H1 (cell line): ENCODE measurements around the gene STARD13. TPM values are rescaled to one million over a fixed set of nuclear protein-coding genes. Genes with fewer than 3 reads are reported as not detected.

Source experiments
- CTCF ChIA-PET: fragments of 300-600 bp; sonication (Branson Sonifier 250); formaldehyde crosslinking; loops from one replicate; lab custom pipeline; 2021; ENCODE audit not compliant: partially characterized antibody; lab: Charles Lee
- POLR2A ChIA-PET: fragments of 300-600 bp; sonication (Branson Sonifier 250); formaldehyde crosslinking; loops from one replicate; lab custom pipeline; 2021; ENCODE audit warnings: inconsistent platforms; ENCODE audit not compliant: partially characterized antibody; lab: Charles Lee
- DNase-seq, 2 experiments: peaks; one replicate each; pipeline versions ENCODE4 v3.0.0 to v3.0.0-alpha.2; 2010 to 2022; ENCODE audit warnings: low spot score in 2 of 2, low read depth in 1 of 2, mixed read lengths in 1 of 2
- FAIRE-seq: peaks from 2 replicates; lab custom pipeline; 2011; peaks lifted over from hg19 to GRCh38; lab: Jason Lieb, UNC
- H2AFZ ChIP-seq: 2 replicates; pipeline ENCODE4 v1.8.1; 2012; ENCODE audit warnings: low read length, inconsistent platforms
- H2AK5ac ChIP-seq: 2 replicates; pipeline ENCODE4 v1.6.1; 2013; ENCODE audit warnings: low read depth, low read length
- H2BK120ac ChIP-seq: replicated peaks from 2 replicates; pipeline ENCODE3; 2013; ENCODE audit warnings: low read depth, low read length, inconsistent platforms
- H2BK12ac ChIP-seq: 2 replicates; pipeline ENCODE4 v1.6.1; 2013; ENCODE audit warnings: low read depth, low read length
- H2BK15ac ChIP-seq: 2 replicates; pipeline ENCODE4 v1.6.1; 2013; ENCODE audit warnings: low read length
- H2BK20ac ChIP-seq: 2 replicates; pipeline ENCODE4 v1.6.1; 2013; ENCODE audit warnings: low read length
- H2BK5ac ChIP-seq: 2 replicates; pipeline ENCODE4 v1.6.1; 2013; ENCODE audit warnings: low read depth, low read length
- H3K14ac ChIP-seq: 2 replicates; pipeline ENCODE4 v1.6.1; 2013; ENCODE audit warnings: inconsistent platforms; ENCODE audit not compliant: insufficient read length
- H3K18ac ChIP-seq: 2 replicates; pipeline ENCODE4 v1.6.1; 2013; ENCODE audit warnings: low read length; ENCODE audit errors: extremely low read depth
- H3K23ac ChIP-seq: 2 replicates; pipeline ENCODE4 v1.6.1; 2013; ENCODE audit warnings: inconsistent platforms; ENCODE audit not compliant: insufficient read length
- H3K23me2 ChIP-seq: 2 replicates; pipeline ENCODE4 v1.6.1; 2013; ENCODE audit warnings: low read depth, low read length
- H3K27ac ChIP-seq: 2 replicates; pipeline ENCODE4 v1.6.1; 2011; ENCODE audit warnings: low read depth, low read length, inconsistent platforms
- H3K27me3 ChIP-seq, 4 experiments: replicated peaks in 1 of 4; 1 replicate in 1 of 4; 2 replicates in 3 of 4; pipeline versions ENCODE4 v1.6.1 to v1.8.1; 2011 to 2013; ENCODE audit warnings: low read length in 3 of 4, mild to moderate bottlenecking in 3 of 4, inconsistent platforms in 2 of 4, mixed read lengths in 2 of 4, moderate library complexity in 1 of 4; ENCODE audit not compliant: control insufficient read depth in 3 of 4, insufficient read depth in 3 of 4; ENCODE audit errors: extremely low read depth in 1 of 4
- H3K36me3 ChIP-seq, 4 experiments: 2 replicates each; pipeline versions ENCODE4 v1.6.1 to v1.8.1; 2011 to 2013; ENCODE audit warnings: mild to moderate bottlenecking in 4 of 4, low read length in 3 of 4, moderate library complexity in 2 of 4, control low read depth in 1 of 4, inconsistent platforms in 1 of 4; ENCODE audit not compliant: insufficient read depth in 4 of 4, control insufficient read depth in 2 of 4
- H3K4ac ChIP-seq: replicated peaks from 2 replicates; pipeline ENCODE3; 2013; ENCODE audit warnings: low read length, low read depth, mixed read lengths, inconsistent platforms; ENCODE audit not compliant: insufficient read length
- H3K4me1 ChIP-seq, 4 experiments: replicated peaks in 1 of 4; 1 replicate in 1 of 4; 2 replicates in 3 of 4; pipeline versions ENCODE4 v1.6.1 to v1.8.1; 2011 to 2013; ENCODE audit warnings: low read length in 3 of 4, inconsistent platforms in 2 of 4, mixed read lengths in 1 of 4; ENCODE audit not compliant: insufficient read depth in 4 of 4, control insufficient read depth in 3 of 4
- H3K4me2 ChIP-seq, 2 experiments: 2 replicates each; pipeline versions ENCODE4 v1.6.1 to v1.8.1; 2011 to 2013; ENCODE audit warnings: low read depth in 2 of 2, low read length in 2 of 2, control low read depth in 1 of 2, inconsistent platforms in 1 of 2, mild to moderate bottlenecking in 1 of 2; ENCODE audit not compliant: insufficient read depth in 1 of 2
- H3K4me3 ChIP-seq, 4 experiments: fragments of 200-600, 300-600 bp in 1 of 4; sonication (generic), shearing (Covaris generic), sonication (Bioruptor Twin) in 1 of 4; 2 replicates each; pipeline versions ENCODE4 v1.5.1 to v1.8.1; 2011 to 2016; ENCODE audit warnings: low read length in 4 of 4, low read depth in 3 of 4, control low read depth in 2 of 4, inconsistent platforms in 2 of 4, mild to moderate bottlenecking in 2 of 4, mixed read lengths in 1 of 4, moderate library complexity in 1 of 4; ENCODE audit not compliant: insufficient read depth in 2 of 4; ENCODE audit errors: extremely low read depth in 1 of 4
- H3K56ac ChIP-seq: replicated peaks from 2 replicates; pipeline ENCODE3; 2013; ENCODE audit warnings: low read depth, mild to moderate bottlenecking, mixed read lengths, low read length, inconsistent platforms; ENCODE audit not compliant: insufficient read length
- H3K79me1 ChIP-seq: 2 replicates; pipeline ENCODE4 v1.6.1; 2013; ENCODE audit warnings: low read depth, low read length, control low read depth
- H3K79me2 ChIP-seq, 2 experiments: 2 replicates each; pipeline versions ENCODE4 v1.6.1 to v1.8.1; 2012 to 2013; ENCODE audit warnings: low read length in 2 of 2, mild to moderate bottlenecking in 2 of 2, inconsistent platforms in 1 of 2; ENCODE audit not compliant: insufficient read depth in 2 of 2, control insufficient read depth in 1 of 2
- H3K9ac ChIP-seq, 4 experiments: replicated peaks in 1 of 4; 1 replicate in 1 of 4; 2 replicates in 3 of 4; pipeline versions ENCODE4 v1.6.1 to v1.8.1; 2011 to 2013; ENCODE audit warnings: low read depth in 3 of 4, low read length in 3 of 4, control low read depth in 2 of 4, mild to moderate bottlenecking in 2 of 4, moderate library complexity in 2 of 4, inconsistent platforms in 1 of 4; ENCODE audit errors: extremely low read depth in 1 of 4
- H3K9me3 ChIP-seq, 2 experiments: 2 replicates each; pipeline versions ENCODE4 v1.6.1 to v1.8.1; 2012 to 2013; ENCODE audit warnings: mild to moderate bottlenecking in 2 of 2, moderate library complexity in 2 of 2, control low read depth in 1 of 2, inconsistent platforms in 1 of 2, low read depth in 1 of 2, low read length in 1 of 2, mixed read lengths in 1 of 2; ENCODE audit not compliant: insufficient read depth in 2 of 2
- H4K20me1 ChIP-seq, 2 experiments: replicated peaks in 1 of 2; 2 replicates each; pipeline versions ENCODE3 to v1.8.1; 2011 to 2013; ENCODE audit warnings: inconsistent platforms in 2 of 2, low read length in 2 of 2, mild to moderate bottlenecking in 1 of 2; ENCODE audit not compliant: insufficient read depth in 2 of 2, control insufficient read depth in 1 of 2
- H4K5ac ChIP-seq: 2 replicates; pipeline ENCODE4 v1.6.1; 2013; ENCODE audit warnings: low read length, low read depth, mixed read lengths, inconsistent platforms; ENCODE audit not compliant: insufficient read length
- H4K8ac ChIP-seq: 2 replicates; pipeline ENCODE4 v1.8.0; 2013; ENCODE audit warnings: mild to moderate bottlenecking, moderate library complexity, low read length, inconsistent platforms; ENCODE audit not compliant: insufficient read depth; ENCODE audit errors: extremely low read depth
- H4K91ac ChIP-seq: replicated peaks from 2 replicates; pipeline ENCODE3; 2013; ENCODE audit warnings: low read length, mixed read lengths, inconsistent platforms; ENCODE audit not compliant: insufficient read length
- CBX5 ChIP-seq: fragments of 300-800, 300-1000 bp; sonication (generic); IDR thresholded peaks from 2 replicates; pipeline ENCODE4 v1.7.1; 2016; ENCODE audit warnings: antibody characterized with exemption, low read length, low read depth
- WGBS, 2 experiments: shearing (Covaris generic) in 1 of 2; methylation state at CpG; one replicate each; pipeline versions ENCODE4 v1.1.6 to v1.1.7; 2013 to 2015; ENCODE audit warnings: low lambda C conversion rate in 2 of 2, mixed read lengths in 2 of 2, inconsistent platforms in 1 of 2, low coverage in 1 of 2, missing lambda C conversion rate in 1 of 2; ENCODE audit not compliant: insufficient replicate concordance in 2 of 2, insufficient coverage in 1 of 2, insufficient read length in 1 of 2; ENCODE audit errors: extremely low coverage in 1 of 2, missing lambda C conversion rate in 1 of 2; 5-methylcytosine and 5-hydroxymethylcytosine counted together
- polyA plus RNA-seq, 7 experiments: library from polyadenylated mRNA; depleted of rRNA in 3 of 7; stranded (reverse) in 5 of 7; unstranded in 2 of 7; fragments of >200 nt in 5 of 7; fragments of 200-250 nt in 2 of 7; gene quantifications; 1 replicate in 5 of 7; 2 replicates in 1 of 7; 4 replicates in 1 of 7; pipeline versions ENCODE4 v1.2.1 to v1.2.3, GENCODE V29; 2011 to 2013; ENCODE audit warnings: missing spikeins in 2 of 7, mixed read lengths in 2 of 7
- total RNA-seq: library from RNA; stranded (reverse); fragmentation: NEBNext Ultra II Directional; extraction: Animal tissue kit (Norgen Biotek cat#: 25700); gene quantifications from 2 replicates; pipeline ENCODE4 v1.2.1, GENCODE V29; 2021

Gene STARD13
- total and polyA plus RNA-seq, 2 of the 8 experiments (the other 6 are each of a cell fraction or from before 2014, with no cell fraction given) = 0.82 to 2.9 TPM

GRCh38 chr13:33195693-33196464 is 89.7 kb downstream of the STARD13 start:
- H3K4me1 ChIP-seq = peaks cover 0 to 10% (median 2%) of the 10 kb centered on the region in 4 experiments; a peak in 2 of 7 replicates

More at GRCh38 chr13:33195693-33196464, 89.7 kb downstream of the STARD13 start:
- no peaks in the 10 kb centered on the region for H3K9me3 ChIP-seq
- no peak overlapping the region for H2BK15ac ChIP-seq
- no peak overlapping the region for H2BK120ac ChIP-seq
- H3K4me2 ChIP-seq = no peak overlapping the region
- WGBS, 2 experiments = 92% methylated on average over 13 of the region's 13 CpGs; no CpG with 5 or more reads in 1 of the 2 experiments
- H3K27me3 ChIP-seq = no peaks in the 10 kb centered on the region
- no peak for DNase-seq
- ChIA-PET CTCF (no interaction called here), POLR2A (no interaction called here)
- no peak overlapping the region for H3K27ac ChIP-seq
- no peak for TF ChIP-seq CBX5
- no peak overlapping the region for H2BK20ac ChIP-seq
- H3K18ac ChIP-seq = no peak overlapping the region
- no peak for FAIRE-seq
- no peak overlapping the region for H3K23ac ChIP-seq
- no peaks in the 10 kb centered on the region for H3K36me3 ChIP-seq
- no peak overlapping the region for H3K56ac ChIP-seq
- no peak overlapping the region for H2BK12ac ChIP-seq
- H2AK5ac ChIP-seq = no peak overlapping the region
- no peak overlapping the region for H4K5ac ChIP-seq
- no peak overlapping the region for H4K91ac ChIP-seq
- no peak overlapping the region for H3K14ac ChIP-seq
- no peaks in the 10 kb centered on the region for H3K79me2 ChIP-seq
- no peak overlapping the region for H3K4me3 ChIP-seq
- no peaks in the 10 kb centered on the region for H4K20me1 ChIP-seq
- H3K9ac ChIP-seq = no peak overlapping the region
- H2BK5ac ChIP-seq = no peak overlapping the region
- no peaks in the 10 kb centered on the region for H3K23me2 ChIP-seq
- no peak overlapping the region for H3K4ac ChIP-seq
- H4K8ac ChIP-seq = no peak overlapping the region
- no peaks in the 10 kb centered on the region for H3K79me1 ChIP-seq
- no peak overlapping the region for H2AFZ ChIP-seq
